GM21390 (cell line): ENCODE data around the gene TTLL10.

Experiments
- ATAC-seq: cut with Tn5 transposase; IDR thresholded peaks from one replicate; pipeline ENCODE4 v1.9.1; 2021; ENCODE audit not compliant: unreplicated experiment

The TTLL10 gene

DNA sequence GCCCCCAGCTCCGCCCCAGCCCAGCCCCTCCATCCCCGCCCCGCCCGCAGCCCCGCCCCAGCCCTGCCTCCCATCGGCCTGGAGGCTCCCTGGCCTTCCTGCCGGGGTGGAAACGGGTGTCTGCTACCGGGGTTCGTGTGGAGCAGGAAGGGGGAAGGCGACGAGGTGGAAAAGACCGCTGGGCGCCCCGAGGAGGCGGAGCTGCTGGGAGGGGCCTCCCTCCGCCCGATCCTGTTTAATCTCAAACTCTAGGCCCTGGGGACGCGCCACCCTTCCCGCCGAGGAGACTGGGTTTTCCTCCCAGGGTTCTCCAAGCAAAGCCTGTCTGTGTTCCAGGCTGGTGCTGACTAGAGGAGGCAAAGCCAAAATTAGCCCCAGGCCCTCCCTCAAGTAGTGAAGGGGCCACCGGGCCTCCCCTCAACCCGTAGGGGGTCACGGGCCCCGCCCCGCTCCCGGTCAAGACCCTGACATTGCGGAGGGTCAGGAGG lies 16.2 kb upstream of the TTLL10 start:
- ATAC-seq = peak; percentile 66

- peak; percentile 50 for ATAC-seq
Measured at GRCh38 chr1:1157914-1158710, 15.6 kb upstream of the TTLL10 start.

DNA sequence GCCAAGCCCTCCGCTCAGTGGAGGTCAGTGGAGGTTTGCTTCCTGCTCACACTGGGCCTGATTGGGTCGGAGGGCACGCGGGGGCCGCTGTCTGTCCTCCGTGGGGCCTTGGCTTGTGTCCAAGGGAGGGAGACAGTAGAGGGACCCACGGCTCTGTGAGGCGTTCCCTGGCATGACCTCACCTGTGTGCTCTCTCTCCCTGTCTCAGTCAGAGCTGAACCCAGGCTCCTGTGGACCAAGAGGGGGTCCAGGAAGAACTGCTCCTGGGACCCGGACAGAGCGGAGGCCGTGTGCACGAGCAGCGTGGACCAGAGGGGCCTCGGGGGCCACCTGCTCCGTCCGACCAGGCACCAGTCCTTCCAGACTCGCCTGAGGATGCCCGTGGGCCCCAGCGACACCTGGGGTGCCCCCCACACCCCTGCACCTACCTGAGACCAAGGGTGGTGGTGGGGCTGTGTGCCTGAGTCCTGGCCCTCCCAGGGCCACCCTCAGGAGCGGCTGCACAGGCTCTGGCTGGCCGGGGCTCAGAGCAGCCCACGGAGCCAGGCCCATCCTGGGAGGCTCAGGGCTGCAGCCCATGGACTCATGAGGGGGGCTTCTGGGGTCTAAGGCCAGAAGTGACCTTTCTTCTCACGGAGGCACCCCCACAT lies 13.3 kb upstream of the TTLL10 start:
- no peak for ATAC-seq

GRCh38 chr1:1161078-1161682 lies 12.5 kb upstream of the TTLL10 start:
- no peak for ATAC-seq

DNA sequence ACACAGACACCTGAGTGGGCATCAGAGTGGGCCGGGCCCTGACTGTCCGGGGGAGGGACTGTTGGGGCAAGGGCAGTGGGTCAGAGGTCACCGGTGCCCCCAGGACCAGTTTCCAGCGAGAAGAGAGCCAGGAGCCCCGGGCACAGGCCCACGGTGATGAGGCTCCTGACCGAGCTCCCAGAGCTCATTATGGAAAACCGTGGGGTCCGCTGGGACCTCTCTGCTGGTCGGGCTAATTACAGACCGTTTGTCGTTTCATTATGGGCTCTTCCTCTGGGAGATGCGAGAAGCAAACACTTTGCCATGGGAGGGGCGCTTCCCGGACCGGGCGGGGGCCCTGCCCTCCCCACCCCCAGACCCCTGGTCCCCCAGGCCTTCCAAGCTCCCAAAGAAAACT lies 12.0 kb upstream of the TTLL10 start:
- ATAC-seq = no peak

- no peak for ATAC-seq
Measured at GRCh38 chr1:1162597-1163537, 10.8 kb upstream of the TTLL10 start.

DNA sequence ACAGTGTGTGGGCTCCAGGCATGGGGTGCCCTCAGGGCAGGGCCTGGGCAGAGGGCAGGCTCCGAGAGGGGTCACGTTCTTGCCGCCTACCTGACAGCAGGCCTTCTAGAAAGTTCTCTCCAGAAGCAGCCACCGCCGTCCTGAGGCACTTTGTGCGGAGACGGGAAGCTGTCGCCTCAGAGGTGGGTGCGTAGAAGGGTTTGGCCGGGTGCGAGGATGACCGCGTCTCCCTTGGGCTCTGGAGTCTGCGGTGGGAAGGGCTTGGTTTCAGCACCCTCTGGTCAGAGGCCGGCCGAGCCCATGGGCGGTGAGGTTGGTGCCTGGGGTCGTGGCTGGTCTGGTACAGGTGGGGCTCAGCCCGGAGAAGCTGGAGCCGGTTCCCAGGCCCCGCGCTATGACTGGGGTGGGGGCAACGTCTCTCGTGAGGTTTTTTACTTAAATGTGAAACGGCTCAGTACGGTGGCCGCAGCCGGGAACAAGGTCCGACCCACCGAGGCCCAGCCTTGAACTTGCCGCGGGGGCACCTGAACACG lies 10.1 kb upstream of the TTLL10 start:
- ATAC-seq = no peak

DNA sequence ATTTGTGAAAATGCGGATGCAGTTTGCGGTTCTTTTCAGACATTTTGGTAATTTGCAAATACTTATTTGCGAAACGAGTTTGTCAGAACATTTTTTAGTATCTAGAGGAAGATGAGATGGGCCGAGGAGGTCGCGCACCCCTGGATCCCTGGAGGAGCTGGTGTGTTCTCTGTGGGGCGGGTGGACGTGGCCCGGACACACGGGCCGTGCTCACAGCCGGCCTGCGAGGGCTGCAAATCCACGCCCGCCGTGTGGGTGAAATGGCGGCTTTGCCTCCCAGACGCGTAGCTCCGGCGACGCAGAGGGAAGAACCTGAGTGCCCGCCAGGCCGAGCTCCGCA lies 9.3 kb upstream of the TTLL10 start:
- no peak for ATAC-seq

DNA sequence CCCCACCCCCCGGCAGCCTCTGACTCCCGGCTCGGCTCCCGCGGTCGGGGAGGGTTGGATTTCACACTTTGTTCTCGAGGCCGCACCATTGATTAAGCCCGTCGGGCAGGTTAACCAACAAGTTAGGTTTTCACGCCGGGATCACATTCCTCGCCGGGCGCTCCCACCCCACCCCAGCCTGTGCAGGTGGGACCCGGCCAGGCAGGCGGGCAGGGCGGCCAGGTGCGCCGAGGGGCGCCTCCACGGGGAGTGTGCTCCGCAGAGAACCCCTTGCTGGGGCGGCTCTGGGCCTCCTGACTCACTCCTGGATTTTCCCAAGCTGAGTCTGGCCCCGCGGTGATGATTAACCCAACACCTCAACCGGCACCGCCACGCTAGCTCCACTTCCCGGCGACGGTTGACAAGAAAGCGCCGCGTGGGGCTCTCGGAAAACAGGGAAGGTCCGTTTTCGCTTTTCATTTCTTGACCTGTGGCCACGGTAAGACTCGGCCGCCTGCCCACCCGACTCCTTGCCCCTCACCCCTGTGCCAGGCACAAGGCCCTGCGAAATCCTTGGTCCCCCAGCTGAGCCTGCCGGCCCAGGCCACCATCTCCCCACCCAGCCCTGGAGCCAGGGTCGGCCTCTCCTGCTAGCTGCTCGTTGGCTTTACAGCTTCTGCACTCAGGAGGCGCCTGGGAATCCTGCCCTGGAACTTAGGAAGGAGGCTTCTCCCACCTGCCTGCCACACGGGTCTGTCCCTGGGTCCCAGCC lies 8.8 kb upstream of the TTLL10 start:
- ATAC-seq = no peak

- no peak for ATAC-seq
Measured at GRCh38 chr1:1165485-1165884, 8.2 kb upstream of the TTLL10 start.

DNA sequence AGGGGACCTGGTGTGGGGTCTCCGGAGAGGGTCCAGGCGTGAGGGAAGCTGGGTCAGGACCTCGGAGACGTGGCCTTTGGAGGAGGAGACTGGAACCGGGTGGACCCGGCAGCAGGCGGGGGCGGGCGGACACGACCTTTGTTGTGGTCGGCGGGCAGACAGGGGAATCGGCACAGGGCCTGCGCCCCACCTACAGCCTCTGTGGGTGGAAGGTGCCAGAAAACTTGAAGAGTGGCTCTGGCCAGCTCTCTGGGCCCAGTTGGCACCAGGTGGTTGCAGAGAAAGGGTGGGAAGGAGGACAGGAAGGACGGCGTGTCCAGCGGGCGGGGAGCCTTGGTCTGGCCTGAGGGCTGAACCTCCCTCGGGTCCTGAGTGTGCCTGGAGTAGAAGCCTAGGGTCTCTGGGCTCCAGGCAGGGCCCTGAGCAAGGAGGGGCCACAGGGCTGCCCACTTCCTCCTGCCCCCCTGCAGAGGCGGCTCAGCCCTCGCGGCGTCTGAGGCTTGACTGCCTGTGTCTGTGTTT lies 7.7 kb upstream of the TTLL10 start:
- ATAC-seq = no peak

DNA sequence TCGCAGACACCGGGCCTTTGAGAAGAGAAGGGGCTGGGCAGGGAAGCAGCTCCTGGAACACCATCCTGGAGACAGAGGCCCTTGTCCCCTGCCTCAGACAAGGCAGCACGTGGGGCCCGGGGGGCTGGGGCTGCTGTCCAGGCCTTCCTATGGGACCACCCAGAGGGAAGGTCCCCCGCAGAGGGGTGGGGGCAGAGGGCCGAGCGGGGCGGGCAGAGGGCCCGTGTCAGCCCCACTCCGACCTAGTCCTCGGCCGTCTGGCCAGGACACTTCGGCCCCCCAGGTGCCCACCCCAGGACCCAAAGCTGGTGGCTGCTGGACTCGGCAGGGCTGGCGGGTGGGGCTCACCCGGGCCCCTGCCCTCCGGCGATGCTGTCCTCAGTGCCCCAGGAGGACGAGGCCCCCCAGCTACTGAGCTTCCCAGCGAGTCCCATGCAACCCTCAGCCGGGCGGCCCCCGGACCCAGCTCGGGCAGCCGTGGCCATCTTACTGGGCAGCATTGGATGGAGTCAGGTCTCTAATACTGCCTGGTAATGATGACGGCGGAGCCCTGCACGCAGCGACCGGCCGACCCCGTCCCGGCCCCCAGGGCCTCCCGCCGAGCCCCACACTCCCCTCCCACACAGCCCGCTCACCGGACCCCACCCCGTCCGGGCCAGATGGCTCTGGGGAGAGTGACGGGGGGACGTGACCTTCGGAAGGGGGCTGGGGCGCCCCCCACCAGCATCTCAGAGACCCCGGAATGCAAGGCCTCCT lies 6.9 kb upstream of the TTLL10 start:
- no peak for ATAC-seq

- ATAC-seq = no peak
Measured at GRCh38 chr1:1167398-1167821, 6.3 kb upstream of the TTLL10 start.

- no peak for ATAC-seq
Measured at GRCh38 chr1:1167841-1168450, 5.7 kb upstream of the TTLL10 start.

GRCh38 chr1:1168451-1169411 lies 4.9 kb upstream of the TTLL10 start:
- no peak for ATAC-seq

DNA sequence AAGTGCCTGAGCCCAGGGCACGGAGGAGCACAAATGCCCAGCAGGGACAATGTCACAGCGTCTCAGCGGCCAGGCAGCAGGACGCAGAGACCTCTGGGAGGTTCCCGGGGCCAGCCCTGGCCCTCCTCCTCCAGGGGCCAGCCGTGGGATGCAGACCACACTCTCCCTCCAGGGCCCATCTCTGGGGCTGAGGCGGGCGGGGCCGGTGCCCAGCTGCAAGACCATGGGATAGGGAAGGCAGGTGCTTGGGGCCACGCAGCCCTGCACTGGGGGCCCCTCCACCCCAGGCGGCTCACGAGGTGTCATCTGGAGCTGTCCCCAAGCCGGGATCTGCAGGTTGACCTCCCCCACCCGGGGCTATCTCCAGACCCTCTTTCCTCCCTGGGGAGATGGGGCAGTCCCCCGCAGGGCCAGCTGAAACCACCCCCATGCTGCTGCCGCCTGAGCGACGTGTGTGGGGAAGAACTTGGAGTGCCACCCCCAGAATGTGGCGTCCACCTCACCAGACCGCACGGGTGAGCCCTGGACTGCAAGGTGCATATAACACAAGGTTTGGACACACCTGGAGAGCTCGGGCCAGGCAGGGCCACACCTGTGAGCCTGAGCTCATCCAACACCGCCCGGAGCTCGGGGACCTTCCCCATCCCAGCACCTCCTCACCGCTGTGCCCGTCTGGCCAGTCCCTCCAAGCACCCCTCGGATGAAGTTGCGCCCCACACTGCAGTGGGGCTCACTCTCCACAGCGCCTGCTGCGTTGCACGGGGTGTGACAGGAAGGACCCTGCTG lies 4.1 kb upstream of the TTLL10 start:
- ATAC-seq = no peak
